Measurements from ENCODE around the gene ZNF382. TPM values are rescaled to one million over a fixed set of nuclear protein-coding genes. Genes with fewer than 3 reads are reported as not detected.
A peak's percentile ranks its signal among the peaks of the same experiment; 100 is the strongest.
"Not testable (repeated sequence)": the region's sequence is repeated elsewhere in the genome, so short reads cannot be mapped to it uniquely, and the experiment has no call there.

The ZNF382 gene
- 10 to 100 TPM in 3 of 6 donors, 1 to 10 TPM in 2, under 1 TPM in 1; 0.28 to 15.5 (median 8.0) TPM for polyA plus RNA-seq (ENCODE audit: low read depth in 6 of 6)

GRCh38 chr19:36605101-36605876 lies at the start of gene ZNF382:
ZNF382 (plus strand) TSS chr19:36605313; CDS start chr19:36609915, 4,602 bp downstream.
- peak within 1 kb of the TSS; percentile 94 to 98 (median 96) for H3K27ac Mint-ChIP-seq
- DNase-seq, result peak; percentile 83
- ATAC-seq (ENCODE audit: low read depth in 2 of 2), result peak; percentile 73 to 74
- no peaks in the 10 kb centered on the region for H3K27me3 Mint-ChIP-seq
- H3K4me1 Mint-ChIP-seq, result peaks cover 21 to 29% (median 25%) of the 10 kb centered on the region in 3 donors
- peak within 1 kb of the TSS; percentile 86 to 97 (median 96) for H3K4me3 Mint-ChIP-seq
- peaks cover 0 to 22% of the 10 kb centered on the region in 2 donors for H3K36me3 Mint-ChIP-seq
- H3K9me3 Mint-ChIP-seq, result peaks cover 0 to 6% (median 0%) of the 10 kb centered on the region in 7 donors

- H3K4me1 Mint-ChIP-seq, result peaks cover 4 to 21% (median 16%) of the 10 kb centered on the region in 3 donors
- ATAC-seq (ENCODE audit: low read depth in 2 of 2) (no peak), DNase-seq (no peak)
- H3K27ac Mint-ChIP-seq, result no peak overlapping the region
- H3K9me3 Mint-ChIP-seq, result peaks cover 0 to 76% (median 58%) of the 10 kb centered on the region in 7 donors
- peak overlapping the region in 1 of 8 donors; percentile 52 for H3K4me3 Mint-ChIP-seq
- no peaks in the 10 kb centered on the region for H3K27me3 Mint-ChIP-seq
- H3K36me3 Mint-ChIP-seq, result peaks cover 61 to 72% of the 10 kb centered on the region in 2 donors
Observed at GRCh38 chr19:36564391-36564790, 40.7 kb upstream of the ZNF382 start.

GRCh38 chr19:36572593-36573019 lies 32.5 kb upstream of the ZNF382 start:
- DNase-seq, result no peak
- peaks cover 6 to 28% of the 10 kb centered on the region in 2 donors for H3K36me3 Mint-ChIP-seq
- H3K4me3 Mint-ChIP-seq, result peak overlapping the region; percentile 86 to 100 (median 95)
- peaks cover 34 to 52% (median 47%) of the 10 kb centered on the region in 3 donors for H3K4me1 Mint-ChIP-seq
- no peak for ATAC-seq (ENCODE audit: low read depth in 2 of 2)
- H3K9me3 Mint-ChIP-seq, result peaks cover 0 to 8% (median 2%) of the 10 kb centered on the region in 7 donors
- no peaks in the 10 kb centered on the region for H3K27me3 Mint-ChIP-seq
- peak overlapping the region; percentile 95 to 99 (median 98) for H3K27ac Mint-ChIP-seq

GRCh38 chr19:36573020-36573894 lies 31.9 kb upstream of the ZNF382 start, which contains the start of gene ZNF529:
ZNF529 (minus strand) TSS chr19:36573292; CDS start chr19:36572346, 946 bp downstream.
- Mint-ChIP-seq H3K4me3 (peak within 1 kb of the TSS; percentile 86 to 100 (median 95)), H3K27me3 (no peaks in the 10 kb centered on the region), H3K27ac (peak within 1 kb of the TSS; percentile 95 to 99 (median 98)), H3K9me3 (peaks cover 0 to 3% (median 0%) of the 10 kb centered on the region in 7 donors), H3K36me3 (peaks cover 0 to 22% of the 10 kb centered on the region in 2 donors), H3K4me1 (peaks cover 30 to 46% (median 42%) of the 10 kb centered on the region in 3 donors)
- peak; percentile 86 for DNase-seq
- ATAC-seq (ENCODE audit: low read depth in 2 of 2), result peak; percentile 88 to 90

GRCh38 chr19:36573895-36574720 lies 31.0 kb upstream of the ZNF382 start:
- Mint-ChIP-seq H3K9me3 (peaks cover 0 to 2% (median 0%) of the 10 kb centered on the region in 7 donors), H3K27me3 (no peaks in the 10 kb centered on the region), H3K4me3 (peak overlapping the region; percentile 86 to 100 (median 95)), H3K27ac (peak overlapping the region in 5 of 6 donors; percentile 93 to 99 (median 96)), H3K36me3 (peaks cover 0 to 16% of the 10 kb centered on the region in 2 donors), H3K4me1 (peaks cover 30 to 40% (median 37%) of the 10 kb centered on the region in 3 donors)
- ATAC-seq (ENCODE audit: low read depth in 2 of 2), result no peak
- no peak for DNase-seq

- ATAC-seq (ENCODE audit: low read depth in 2 of 2), result no peak
- Mint-ChIP-seq H3K36me3 (peaks cover 0 to 17% of the 10 kb centered on the region in 2 donors), H3K9me3 (peaks cover 0 to 3% (median 0%) of the 10 kb centered on the region in 7 donors), H3K4me3 (peak overlapping the region; percentile 38 to 100 (median 91)), H3K27ac (peak overlapping the region in 5 of 6 donors; percentile 9 to 96 (median 60)), H3K27me3 (no peaks in the 10 kb centered on the region), H3K4me1 (peaks cover 30 to 37% (median 37%) of the 10 kb centered on the region in 3 donors)
- DNase-seq, result no peak
Observed at GRCh38 chr19:36574741-36575140, 30.4 kb upstream of the ZNF382 start.

GRCh38 chr19:36577271-36577996 lies 27.7 kb upstream of the ZNF382 start:
- peak overlapping the region in 1 of 8 donors; percentile 22 for H3K4me3 Mint-ChIP-seq
- H3K4me1 Mint-ChIP-seq, result peaks cover 22 to 28% (median 27%) of the 10 kb centered on the region in 3 donors

GRCh38 chr19:36579255-36579654 lies 25.9 kb upstream of the ZNF382 start:
- no peaks in the 10 kb centered on the region for H3K27me3 Mint-ChIP-seq
- no peak for ATAC-seq (ENCODE audit: low read depth in 2 of 2)
- H3K9me3 Mint-ChIP-seq, result peaks cover 3 to 16% (median 6%) of the 10 kb centered on the region in 7 donors
- peaks cover 9 to 16% (median 12%) of the 10 kb centered on the region in 3 donors for H3K4me1 Mint-ChIP-seq
- H3K4me3 Mint-ChIP-seq, result no peak overlapping the region
- no peak for DNase-seq
- peaks cover 30 to 33% of the 10 kb centered on the region in 2 donors for H3K36me3 Mint-ChIP-seq
- no peak overlapping the region for H3K27ac Mint-ChIP-seq

More at GRCh38 chr19:36577271-36577996, 27.7 kb upstream of the ZNF382 start:
- H3K9me3 Mint-ChIP-seq, result peaks cover 0 to 12% (median 4%) of the 10 kb centered on the region in 7 donors
- DNase-seq (no peak), ATAC-seq (ENCODE audit: low read depth in 2 of 2) (no peak)
- peaks cover 23 to 30% of the 10 kb centered on the region in 2 donors for H3K36me3 Mint-ChIP-seq
- H3K27ac Mint-ChIP-seq, result no peak overlapping the region
- H3K27me3 Mint-ChIP-seq, result no peaks in the 10 kb centered on the region

- DNase-seq; H3K36me3 Mint-ChIP-seq; H3K27me3 Mint-ChIP-seq; ATAC-seq (ENCODE audit: low read depth in 2 of 2); H3K4me3 Mint-ChIP-seq; H3K9me3 Mint-ChIP-seq: not testable (repeated sequence)
- Mint-ChIP-seq H3K4me1 (peaks cover 21 to 29% (median 25%) of the 10 kb centered on the region in 3 donors), H3K27ac (peak overlapping the region in 3 of 6 donors; percentile 48 to 98 (median 95))
Observed at GRCh38 chr19:36602681-36603080, 2.4 kb upstream of the ZNF382 start.

GRCh38 chr19:36604656-36605100 lies 435 bp upstream of the ZNF382 start:
- Mint-ChIP-seq H3K27ac (peak overlapping the region; percentile 94 to 98 (median 96)), H3K36me3 (peaks cover 0 to 16% of the 10 kb centered on the region in 2 donors), H3K9me3 (peaks cover 0 to 6% (median 0%) of the 10 kb centered on the region in 7 donors), H3K4me1 (peaks cover 21 to 29% (median 25%) of the 10 kb centered on the region in 3 donors), H3K27me3 (no peaks in the 10 kb centered on the region), H3K4me3 (peak overlapping the region; percentile 86 to 97 (median 96))
- ATAC-seq (ENCODE audit: low read depth in 2 of 2) (peak; percentile 82 to 85), DNase-seq (peak; percentile 82)

GRCh38 chr19:36605877-36606478 lies 865 bp downstream of the ZNF382 start:
- Mint-ChIP-seq H3K27ac (peak overlapping the region; percentile 92 to 98 (median 96)), H3K4me3 (peak overlapping the region; percentile 86 to 97 (median 96)), H3K27me3 (no peaks in the 10 kb centered on the region), H3K36me3 (peaks cover under 1 to 25% of the 10 kb centered on the region in 2 donors), H3K4me1 (peaks cover 21 to 29% (median 25%) of the 10 kb centered on the region in 3 donors), H3K9me3 (peaks cover 0 to 4% (median 0%) of the 10 kb centered on the region in 7 donors)
- DNase-seq, result no peak
- peak in 1 of 2 donors; percentile 3 for ATAC-seq (ENCODE audit: low read depth in 2 of 2)
